Loucy (cell line): ENCODE measurements around the gene POPDC2.
A peak's percentile ranks its signal among the peaks of the same experiment; 100 is the strongest.

Source experiments
- H2AFZ ChIP-seq: fragments of 200-600 bp; sonication (generic); 2 replicates; pipeline ENCODE4 v1.6.0; 2016; ENCODE audit warnings: antibody characterized with exemption, mild to moderate bottlenecking, low read length, moderate library complexity
- H3F3A ChIP-seq: fragments of 200-600 bp; 2 replicates; pipeline ENCODE4 v1.6.0; 2016; ENCODE audit warnings: antibody characterized with exemption, low read depth, mild to moderate bottlenecking
- H3K27me3 ChIP-seq: fragments of 200-600 bp; sonication (generic); 2 replicates; pipeline ENCODE4 v1.6.1; 2014; ENCODE audit warnings: low read length, mild to moderate bottlenecking; ENCODE audit not compliant: insufficient read depth, poor library complexity, severe bottlenecking
- H3K36me3 ChIP-seq: fragments of 200-600 bp; sonication (generic); 2 replicates; pipeline ENCODE4 v1.6.1; 2016; ENCODE audit warnings: low read length; ENCODE audit not compliant: insufficient read depth
- H3K4me1 ChIP-seq: fragments of 200-600 bp; sonication (generic); 2 replicates; pipeline ENCODE4 v1.5.1; 2014; ENCODE audit warnings: low read length, mild to moderate bottlenecking; ENCODE audit not compliant: insufficient read depth, poor library complexity, severe bottlenecking
- H3K4me2 ChIP-seq: fragments of 200-600 bp; sonication (generic); 2 replicates; pipeline ENCODE4 v1.6.0; 2014; ENCODE audit warnings: antibody characterized with exemption, low read length, low read depth, mild to moderate bottlenecking; ENCODE audit not compliant: poor library complexity, severe bottlenecking
- H3K4me3 ChIP-seq: fragments of 200-600 bp; sonication (generic); 2 replicates; pipeline ENCODE4 v1.5.1; 2014; ENCODE audit warnings: low read length, mild to moderate bottlenecking, mixed read lengths; ENCODE audit not compliant: poor library complexity, severe bottlenecking
- H3K79me2 ChIP-seq: fragments of 200-600 bp; sonication (generic); 2 replicates; pipeline ENCODE4 v1.6.1; 2014; ENCODE audit warnings: low read length; ENCODE audit not compliant: insufficient read depth
- H3K9ac ChIP-seq: fragments of 200-600 bp; sonication (generic); 2 replicates; pipeline ENCODE4 v1.6.0; 2014; ENCODE audit warnings: mild to moderate bottlenecking, low read depth, low read length, moderate library complexity; ENCODE audit not compliant: poor library complexity, severe bottlenecking
- H3K9me2 ChIP-seq: fragments of 200-600 bp; sonication (generic); replicated peaks from 2 replicates; pipeline ENCODE4 v1.6.1; 2016; ENCODE audit warnings: low read depth, low read length, mixed read lengths
- H3K9me3 ChIP-seq: fragments of 200-600 bp; sonication (generic); 2 replicates; pipeline ENCODE4 v1.6.1; 2014; ENCODE audit warnings: mild to moderate bottlenecking, antibody characterized with exemption, low read length, low read depth; ENCODE audit not compliant: insufficient read depth
- H4K20me1 ChIP-seq: fragments of 200-600 bp; sonication (generic); 2 replicates; pipeline ENCODE4 v1.6.0; 2014; ENCODE audit warnings: antibody characterized with exemption, low read length, mild to moderate bottlenecking; ENCODE audit not compliant: insufficient read depth, poor library complexity, severe bottlenecking
- CTCF ChIP-seq: fragments of 200-600 bp; sonication (generic); conservative IDR thresholded peaks from 2 replicates; pipeline ENCODE4 v1.5.1; 2014; ENCODE audit warnings: mild to moderate bottlenecking, antibody characterized with exemption, low read length
- EZH2phosphoT487 ChIP-seq: fragments of 200-600 bp; IDR thresholded peaks from 2 replicates; pipeline ENCODE4 v1.6.1; 2018; ENCODE audit warnings: antibody characterized with exemption, mild to moderate bottlenecking, moderate library complexity, borderline replicate concordance

The POPDC2 gene

GRCh38 chr3:119600732-119601131 is 59.7 kb downstream of the POPDC2 start:
- Histone ChIP-seq H3K9ac (no peak overlapping the region), H3K27me3 (no peaks in the 10 kb centered on the region), H2AFZ (peak overlapping the region; percentile 55), H3K4me1 (no peaks in the 10 kb centered on the region), H3K36me3 (no peaks in the 10 kb centered on the region), H3K4me3 (no peak overlapping the region), H3K79me2 (no peaks in the 10 kb centered on the region), H3K4me2 (no peak overlapping the region), H3K9me3 (no peaks in the 10 kb centered on the region), H4K20me1 (no peaks in the 10 kb centered on the region), H3F3A (no peaks in the 10 kb centered on the region), H3K9me2 (no peaks in the 10 kb centered on the region)
- TF ChIP-seq CTCF (peak; percentile 73), EZH2phosphoT487 (no peak)

DNA sequence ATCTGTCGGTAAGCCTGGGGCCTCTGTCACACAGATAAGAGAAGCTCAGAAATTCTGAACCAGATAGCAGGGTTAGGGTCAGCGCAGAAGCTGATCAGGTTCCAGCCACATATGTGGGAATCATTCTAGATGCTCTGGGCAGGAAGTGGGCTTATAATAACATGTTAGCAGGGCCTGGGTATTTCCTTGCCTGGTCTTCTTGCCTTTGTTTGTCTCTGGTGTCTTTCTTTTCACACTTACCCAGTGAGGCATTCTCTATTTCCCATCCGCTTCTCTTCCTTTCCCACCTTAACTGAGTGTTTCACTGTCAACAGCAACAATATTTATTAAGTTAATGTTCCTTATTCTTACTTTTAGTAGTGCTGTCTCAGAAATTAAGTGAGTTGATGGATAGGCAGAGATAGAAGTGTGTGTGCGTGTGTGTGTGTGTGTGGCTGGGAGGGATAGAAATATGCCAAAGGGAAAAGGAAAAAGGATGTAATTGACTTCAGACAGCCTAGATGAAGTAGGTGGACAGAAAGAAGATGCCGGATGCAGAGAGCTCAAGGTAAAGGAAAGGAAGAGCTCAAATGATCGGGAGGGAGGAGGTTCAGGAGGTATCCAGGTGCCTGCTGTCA is 60.7 kb downstream of the POPDC2 start:
- no peak overlapping the region for H3K4me3 ChIP-seq
- no peak overlapping the region for H3K9ac ChIP-seq
- no peaks in the 10 kb centered on the region for H3F3A ChIP-seq
- H3K9me3 ChIP-seq: no peaks in the 10 kb centered on the region
- no peaks in the 10 kb centered on the region for H3K9me2 ChIP-seq
- H3K4me1 ChIP-seq: no peaks in the 10 kb centered on the region
- H4K20me1 ChIP-seq: no peaks in the 10 kb centered on the region
- TF ChIP-seq CTCF (no peak), EZH2phosphoT487 (no peak)
- no peaks in the 10 kb centered on the region for H3K36me3 ChIP-seq
- no peaks in the 10 kb centered on the region for H3K27me3 ChIP-seq
- H2AFZ ChIP-seq: peak overlapping the region; percentile 42; the same call in 1 of the 2 replicates
- no peak overlapping the region for H3K4me2 ChIP-seq
- H3K79me2 ChIP-seq: no peaks in the 10 kb centered on the region

DNA sequence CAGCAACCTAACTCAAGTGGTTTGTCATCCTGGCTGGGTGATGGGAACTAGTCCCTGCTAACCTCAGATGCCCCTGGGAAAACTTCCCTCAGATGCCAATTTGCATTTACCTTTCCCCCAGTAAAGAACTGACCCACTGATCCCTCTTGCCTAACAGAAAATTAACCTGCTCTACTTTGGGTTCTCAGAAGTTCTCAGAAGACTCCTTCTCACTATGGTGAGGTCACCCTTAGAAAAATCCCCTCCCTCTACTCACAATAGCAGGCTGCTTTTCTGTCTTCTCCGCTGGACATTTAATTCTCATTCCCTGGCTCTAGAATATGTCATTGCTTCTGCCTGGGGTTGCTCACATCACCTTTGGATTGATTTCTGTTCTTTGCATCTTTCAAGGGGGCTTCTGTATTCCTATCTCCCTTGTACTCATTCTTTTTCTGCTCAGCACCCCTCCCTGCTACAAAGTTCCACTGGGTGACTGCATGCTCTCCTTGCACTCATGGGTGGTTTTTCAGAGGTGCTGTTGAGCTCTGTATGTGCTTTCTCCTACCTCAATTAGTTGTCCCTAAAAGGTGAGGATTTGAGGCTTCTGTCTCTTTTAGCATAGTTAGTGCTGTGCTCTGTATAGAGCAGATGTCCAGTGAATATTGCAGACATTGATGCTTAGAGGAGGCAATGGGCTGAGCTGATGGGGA is 61.8 kb downstream of the POPDC2 start:
- H3K9ac ChIP-seq: no peak overlapping the region
- no peaks in the 10 kb centered on the region for H3K9me2 ChIP-seq
- H3F3A ChIP-seq: no peaks in the 10 kb centered on the region
- no peaks in the 10 kb centered on the region for H4K20me1 ChIP-seq
- TF ChIP-seq CTCF: no peak
- no peak for TF ChIP-seq EZH2phosphoT487
- H3K4me2 ChIP-seq: no peak overlapping the region
- no peak overlapping the region for H3K4me3 ChIP-seq
- no peaks in the 10 kb centered on the region for H3K27me3 ChIP-seq
- no peak overlapping the region for H2AFZ ChIP-seq
- no peaks in the 10 kb centered on the region for H3K79me2 ChIP-seq
- no peaks in the 10 kb centered on the region for H3K36me3 ChIP-seq
- H3K4me1 ChIP-seq: no peaks in the 10 kb centered on the region
- no peaks in the 10 kb centered on the region for H3K9me3 ChIP-seq
